Stomach (tissue), 9 donors: ENCODE measurements around the gene TMEM250. TPM values are rescaled to one million over a fixed set of nuclear protein-coding genes. Genes with fewer than 3 reads are reported as not detected.

Source experiments
- DNase-seq, 2 donors: peaks; one replicate each; pipeline versions ENCODE4 v3.0.0 to v3.0.0-alpha.2; 2013 to 2019
- H3K27ac ChIP-seq, 5 donors: fragments of 200-600 bp in 4 of 5; sonication (generic) in 4 of 5; one replicate each; pipeline ENCODE4 v1.5.1; 2013 to 2019; ENCODE audit warnings: mild to moderate bottlenecking in 1 of 5, moderate library complexity in 1 of 5
- H3K27me3 ChIP-seq, 3 donors: fragments of 200-600 bp; sonication (generic); one replicate each; pipeline ENCODE4 v1.5.1; 2017 to 2019; ENCODE audit warnings: mixed run types in 1 of 3
- H3K36me3 ChIP-seq, 4 donors: fragments of 200-600 bp; sonication (generic); 1 replicate in 3 of 4; 2 replicates in 1 of 4; pipeline ENCODE4 v1.5.1; 2016 to 2019
- H3K4me1 ChIP-seq, 4 donors: fragments of 200-600 bp; sonication (generic); one replicate each; pipeline ENCODE4 v1.5.1; 2016 to 2019
- H3K4me3 ChIP-seq, 4 donors: fragments of 200-600 bp; sonication (generic) in 3 of 4; one replicate each; pipeline ENCODE4 v1.5.1; 2016 to 2019; ENCODE audit warnings: mild to moderate bottlenecking in 1 of 4
- H3K9me3 ChIP-seq, 4 donors: fragments of 200-600 bp; sonication (generic); one replicate each; pipeline ENCODE4 v1.5.1; 2016 to 2019
- CTCF ChIP-seq, 7 experiments: fragments of 450-650 bp in 4 of 7; fragments of 200-600 bp in 3 of 7; sonication (generic) in 3 of 7; IDR thresholded peaks; one replicate each; pipeline ENCODE4 v1.5.1; 2016 to 2019; ENCODE audit warnings: antibody characterized with exemption in 7 of 7, control low read depth in 2 of 7, mild to moderate bottlenecking in 1 of 7
- EP300 ChIP-seq: sonication (generic); formaldehyde crosslinking; IDR thresholded peaks from one replicate; pipeline ENCODE4 v1.6.1; 2017; ENCODE audit warnings: antibody characterized with exemption
- POLR2A ChIP-seq, 4 donors: fragments of 450-650 bp; IDR thresholded peaks; one replicate each; pipeline ENCODE4 v1.6.1; 2016; ENCODE audit warnings: antibody characterized with exemption in 4 of 4, control low read depth in 2 of 4, mild to moderate bottlenecking in 1 of 4, moderate library complexity in 1 of 4
- POLR2AphosphoS5 ChIP-seq, 3 donors: sonication (generic); formaldehyde crosslinking; IDR thresholded peaks; one replicate each; pipeline ENCODE4 v1.6.1; 2016; ENCODE audit warnings: antibody characterized with exemption in 3 of 3
- WGBS, 5 donors: extraction: QIAGEN DNeasy Blood & Tissue Kit in 3 of 5; methylation state at CpG; one replicate each; pipeline versions ENCODE4 v1.1.5 to v1.1.7; 2013 to 2018; 5-methylcytosine and 5-hydroxymethylcytosine counted together
- intact Hi-C: fragments of 100-400 bp; cut with DNase I; formaldehyde crosslinking; loops from one replicate; pipeline ENCODE4 v1.15.1; 2023; ENCODE audit warnings: low total_unique reads
- polyA plus RNA-seq, 3 donors: library from polyadenylated mRNA; stranded (reverse); fragments of 200-250 nt; gene quantifications; one replicate each; pipeline ENCODE4 v1.2.3, GENCODE V29; 2013
- total RNA-seq, 5 donors: library from RNA; depleted of rRNA; stranded (reverse); fragments of >200 nt; gene quantifications; one replicate each; pipeline versions ENCODE4 v1.1.0 to v1.2.3, GENCODE V29; 2014 to 2016
- donor health status: healthy with polysubstance abuse.
- donor health status: Bipolar disorder and iron deficiency.
- donor health status: healthy.

The TMEM250 gene
- total and polyA plus RNA-seq, 8 donors = 15.6 to 105 (median 22.6) TPM

GRCh38 chr9:136080716-136081112, 38.0 kb downstream of the TMEM250 start:
- H3K36me3 ChIP-seq = peaks cover 0 to 14% (median 5%) of the 10 kb centered on the region in 4 donors
- peaks cover 42 to 97% (median 69%) of the 10 kb centered on the region in 4 donors for H3K4me1 ChIP-seq
- TF ChIP-seq POLR2A (IDR thresholded peaks at IDR 0.05) = no peak
- TF ChIP-seq EP300 = no peak
- no peak for TF ChIP-seq POLR2AphosphoS5 (IDR thresholded peaks at IDR 0.05)
- no peak for TF ChIP-seq CTCF (IDR thresholded peaks at IDR 0.05)
- WGBS, 5 donors = 79 to 89% (median 83%) methylated on average over 19 to 23 of the region's 23 CpGs
- intact Hi-C loops = no loop called here
- no peaks in the 10 kb centered on the region for H3K27me3 ChIP-seq
- no peaks in the 10 kb centered on the region for H3K9me3 ChIP-seq
- DNase-seq = peak in 1 of 2 donors; percentile 3
- H3K27ac ChIP-seq = peak overlapping the region in 4 of 5 donors; percentile 67 to 83 (median 73)
- H3K4me3 ChIP-seq = no peak overlapping the region

GRCh38 chr9:136079916-136080246, 38.8 kb downstream of the TMEM250 start:
- Histone ChIP-seq H3K4me3 (no peak overlapping the region), H3K36me3 (peaks cover 0 to 20% (median 11%) of the 10 kb centered on the region in 4 donors), H3K4me1 (peaks cover 36 to 98% (median 67%) of the 10 kb centered on the region in 4 donors), H3K27me3 (no peaks in the 10 kb centered on the region), H3K9me3 (no peaks in the 10 kb centered on the region), H3K27ac (peak overlapping the region in 4 of 5 donors; percentile 47 to 83 (median 66))
- 46 to 60% (median 51%) methylated on average over 1 to 6 of the region's 6 CpGs for WGBS, 5 donors
- no peak for TF ChIP-seq EP300
- intact Hi-C loops = no loop called here
- peak in 1 of 2 donors; percentile 2 for DNase-seq

- Histone ChIP-seq H3K4me1 (peaks cover 36 to 97% (median 67%) of the 10 kb centered on the region in 4 donors), H3K4me3 (no peak overlapping the region), H3K9me3 (no peaks in the 10 kb centered on the region), H3K27me3 (no peaks in the 10 kb centered on the region), H3K36me3 (peaks cover 0 to 24% (median 16%) of the 10 kb centered on the region in 4 donors), H3K27ac (peak overlapping the region in 4 of 5 donors; percentile 47 to 83 (median 66))
- intact Hi-C loops = no loop called here
- TF ChIP-seq CTCF (IDR thresholded peaks at IDR 0.05) (no peak), EP300 (no peak), POLR2AphosphoS5 (IDR thresholded peaks at IDR 0.05) (no peak), POLR2A (IDR thresholded peaks at IDR 0.05) (no peak)
- WGBS, 5 donors = 40 to 63% (median 54%) methylated on average over 5 to 16 of the region's 16 CpGs
- DNase-seq = peak in 1 of 2 donors; percentile 19
These were observed 39.3 kb downstream of the TMEM250 start for GRCh38 chr9:136079211-136079915.

- Histone ChIP-seq H3K36me3 (peaks cover 0 to 18% (median 14%) of the 10 kb centered on the region in 4 donors), H3K4me1 (peaks cover 36 to 94% (median 66%) of the 10 kb centered on the region in 4 donors)
- WGBS, 5 donors = 80 to 84% (median 84%) methylated on average over 23 to 27 of the region's 27 CpGs
These were observed 40.1 kb downstream of the TMEM250 start for GRCh38 chr9:136078498-136079011.

More at GRCh38 chr9:136078498-136079011, 40.1 kb downstream of the TMEM250 start:
- peak overlapping the region in 2 of 5 donors; percentile 74 to 83 for H3K27ac ChIP-seq
- H3K4me3 ChIP-seq = no peak overlapping the region
- H3K9me3 ChIP-seq = no peaks in the 10 kb centered on the region
- no peaks in the 10 kb centered on the region for H3K27me3 ChIP-seq
- TF ChIP-seq POLR2AphosphoS5 (IDR thresholded peaks at IDR 0.05) = no peak
- no peak for TF ChIP-seq EP300
- TF ChIP-seq CTCF (IDR thresholded peaks at IDR 0.05) = no peak
- no peak for TF ChIP-seq POLR2A (IDR thresholded peaks at IDR 0.05)
- intact Hi-C loops = no loop called here
- DNase-seq = no peak
